Neural progenitor cell (in vitro differentiated cells): ENCODE measurements around the gene ASPRV1. TPM values are rescaled to one million over a fixed set of nuclear protein-coding genes. Genes with fewer than 3 reads are reported as not detected.

Source experiments
- DNase-seq: peaks from one replicate; pipeline ENCODE4 v3.0.0-alpha.2; 2016; ENCODE audit warnings: low spot score
- H2AFZ ChIP-seq: fragments of 200-600 bp; sonication (generic); replicated peaks from 2 replicates; pipeline ENCODE4 v1.6.1; 2016; ENCODE audit warnings: antibody characterized with exemption
- H3F3A ChIP-seq: fragments of 200-600 bp; sonication (generic); 2 replicates; pipeline ENCODE4 v1.6.1; 2016; ENCODE audit warnings: antibody characterized with exemption, low read depth
- H3K27ac ChIP-seq: fragments of 200-600 bp; sonication (generic); 2 replicates; pipeline ENCODE4 v1.5.1; 2016; ENCODE audit warnings: mild to moderate bottlenecking
- H3K27me3 ChIP-seq: fragments of 200-600 bp; sonication (generic); 2 replicates; pipeline ENCODE4 v1.6.1; 2016; ENCODE audit warnings: mild to moderate bottlenecking, moderate library complexity
- H3K36me3 ChIP-seq: fragments of 200-600 bp; sonication (generic); 2 replicates; pipeline ENCODE4 v1.5.1; 2016
- H3K4me1 ChIP-seq: fragments of 200-600 bp; sonication (generic); 2 replicates; pipeline ENCODE4 v1.6.1; 2016; ENCODE audit warnings: mixed run types
- H3K4me2 ChIP-seq: fragments of 200-600 bp; sonication (generic); 2 replicates; pipeline ENCODE4 v1.6.1; 2016
- H3K4me3 ChIP-seq: fragments of 200-600 bp; sonication (generic); 2 replicates; pipeline ENCODE4 v1.5.1; 2016
- H3K79me2 ChIP-seq: fragments of 200-600 bp; sonication (generic); 2 replicates; pipeline ENCODE4 v1.6.1; 2016; ENCODE audit warnings: low read depth
- H3K9ac ChIP-seq: fragments of 200-600 bp; sonication (generic); 2 replicates; pipeline ENCODE4 v1.6.1; 2016
- H3K9me3 ChIP-seq: fragments of 200-600 bp; sonication (generic); 2 replicates; pipeline ENCODE4 v1.5.1; 2016; ENCODE audit warnings: low read depth
- H4K20me1 ChIP-seq: fragments of 200-600 bp; sonication (generic); 2 replicates; pipeline ENCODE4 v1.6.1; 2016; ENCODE audit warnings: low read depth
- H3K27ac Mint-ChIP-seq: 3 replicates; pipeline ENCODE4 v1.8.0; 2021; ENCODE audit warnings: mixed read lengths
- H3K27me3 Mint-ChIP-seq: 2 replicates; pipeline ENCODE4 v1.8.0; 2022; ENCODE audit warnings: low read depth, mild to moderate bottlenecking, inconsistent platforms, moderate library complexity, mixed read lengths; ENCODE audit not compliant: insufficient read depth
- H3K36me3 Mint-ChIP-seq: 3 replicates; pipeline ENCODE4 v1.8.0; 2021; ENCODE audit warnings: mixed read lengths
- H3K4me1 Mint-ChIP-seq: 3 replicates; pipeline ENCODE4 v1.8.0; 2021; ENCODE audit warnings: mixed read lengths
- H3K4me3 Mint-ChIP-seq: 3 replicates; pipeline ENCODE4 v1.8.0; 2021; ENCODE audit warnings: mild to moderate bottlenecking, moderate library complexity, mixed read lengths
- H3K9me3 Mint-ChIP-seq: 3 replicates; pipeline ENCODE4 v1.8.0; 2020; ENCODE audit warnings: mixed read lengths
- EZH2 ChIP-seq: fragments of 200-600 bp; sonication (generic); IDR thresholded peaks from 2 replicates; pipeline ENCODE4 v1.6.1; 2017; ENCODE audit warnings: antibody characterized with exemption, mild to moderate bottlenecking, moderate library complexity
- EZH2phosphoT487 ChIP-seq: fragments of 200-600 bp; sonication (generic); IDR thresholded peaks from 2 replicates; pipeline ENCODE4 v1.6.1; 2017; ENCODE audit warnings: antibody characterized with exemption
- total RNA-seq: library from RNA; depleted of rRNA; stranded (reverse); fragments of >200 nt; gene quantifications from 2 replicates; pipeline ENCODE4 v1.2.3, GENCODE V29; 2015; ENCODE audit warnings: low replicate concordance
- TF ChIP-seq, protein P1 (sequence below): fragments of 200-600 bp; sonication (generic); IDR thresholded peaks from 2 replicates; pipeline ENCODE4 v1.5.1; 2017; ENCODE audit warnings: antibody characterized with exemption, mild to moderate bottlenecking

The ASPRV1 gene
- total RNA-seq, 1 donor from 2014 or later: 0.30 TPM

- H3F3A ChIP-seq: no peaks in the 10 kb centered on the region
- H3K4me1 Mint-ChIP-seq: peaks cover 2% of the 10 kb centered on the region
- no peaks in the 10 kb centered on the region for H3K36me3 Mint-ChIP-seq
- no peak overlapping the region for H2AFZ ChIP-seq
- DNase-seq: no peak
- H3K27ac ChIP-seq: no peak overlapping the region
- peaks cover 14% of the 10 kb centered on the region for H3K4me1 ChIP-seq
- H3K4me3 ChIP-seq: no peak overlapping the region
- peaks cover 2% of the 10 kb centered on the region for H3K27me3 Mint-ChIP-seq
- H3K9me3 Mint-ChIP-seq: no peaks in the 10 kb centered on the region
- H3K9ac ChIP-seq: no peak overlapping the region
- H3K79me2 ChIP-seq: no peaks in the 10 kb centered on the region
- TF ChIP-seq EZH2: no peak
- no peak for TF ChIP-seq EZH2phosphoT487
- TF ChIP-seq, protein P1, sequence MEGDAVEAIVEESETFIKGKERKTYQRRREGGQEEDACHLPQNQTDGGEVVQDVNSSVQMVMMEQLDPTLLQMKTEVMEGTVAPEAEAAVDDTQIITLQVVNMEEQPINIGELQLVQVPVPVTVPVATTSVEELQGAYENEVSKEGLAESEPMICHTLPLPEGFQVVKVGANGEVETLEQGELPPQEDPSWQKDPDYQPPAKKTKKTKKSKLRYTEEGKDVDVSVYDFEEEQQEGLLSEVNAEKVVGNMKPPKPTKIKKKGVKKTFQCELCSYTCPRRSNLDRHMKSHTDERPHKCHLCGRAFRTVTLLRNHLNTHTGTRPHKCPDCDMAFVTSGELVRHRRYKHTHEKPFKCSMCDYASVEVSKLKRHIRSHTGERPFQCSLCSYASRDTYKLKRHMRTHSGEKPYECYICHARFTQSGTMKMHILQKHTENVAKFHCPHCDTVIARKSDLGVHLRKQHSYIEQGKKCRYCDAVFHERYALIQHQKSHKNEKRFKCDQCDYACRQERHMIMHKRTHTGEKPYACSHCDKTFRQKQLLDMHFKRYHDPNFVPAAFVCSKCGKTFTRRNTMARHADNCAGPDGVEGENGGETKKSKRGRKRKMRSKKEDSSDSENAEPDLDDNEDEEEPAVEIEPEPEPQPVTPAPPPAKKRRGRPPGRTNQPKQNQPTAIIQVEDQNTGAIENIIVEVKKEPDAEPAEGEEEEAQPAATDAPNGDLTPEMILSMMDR: no peak
- no peaks in the 10 kb centered on the region for H3K27me3 ChIP-seq
- H3K9me3 ChIP-seq: no peaks in the 10 kb centered on the region
- no peak overlapping the region for H3K4me3 Mint-ChIP-seq
- no peaks in the 10 kb centered on the region for H3K36me3 ChIP-seq
- H3K27ac Mint-ChIP-seq: no peak overlapping the region
- no peak overlapping the region for H3K4me2 ChIP-seq
- H4K20me1 ChIP-seq: no peaks in the 10 kb centered on the region
These were observed 14.8 kb downstream of the ASPRV1 start for GRCh38 chr2:69946351-69947324.

DNA sequence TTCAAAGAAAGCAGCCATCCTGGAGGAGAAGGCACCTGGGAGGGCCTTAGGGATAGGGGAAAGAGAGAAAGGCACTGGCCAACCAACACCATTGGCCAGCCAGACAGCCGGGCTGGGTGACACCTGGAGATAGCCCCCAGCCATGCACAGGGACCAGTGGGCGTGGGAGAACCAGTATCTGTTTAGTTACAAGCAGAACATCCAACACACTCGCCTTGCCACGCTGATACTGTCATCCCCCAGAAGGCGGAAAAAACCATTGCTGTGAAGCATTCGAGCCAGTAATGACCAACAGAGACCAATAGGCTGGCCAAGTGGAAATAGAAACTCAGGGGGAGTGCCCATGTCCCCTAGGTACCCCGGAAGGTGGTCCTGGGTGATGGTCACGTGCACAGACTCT, 15.5 kb downstream of the ASPRV1 start:
- H3K27ac Mint-ChIP-seq: no peak overlapping the region
- Histone ChIP-seq H4K20me1 (no peaks in the 10 kb centered on the region), H3K27me3 (no peaks in the 10 kb centered on the region), H3K9me3 (no peaks in the 10 kb centered on the region), H2AFZ (no peak overlapping the region), H3F3A (peaks cover 4% of the 10 kb centered on the region), H3K4me3 (no peak overlapping the region), H3K79me2 (no peaks in the 10 kb centered on the region), H3K27ac (no peak overlapping the region), H3K9ac (no peak overlapping the region), H3K36me3 (no peaks in the 10 kb centered on the region), H3K4me1 (peaks cover 19% of the 10 kb centered on the region), H3K4me2 (no peak overlapping the region)
- DNase-seq: no peak
- no peaks in the 10 kb centered on the region for H3K9me3 Mint-ChIP-seq
- peaks cover 2% of the 10 kb centered on the region for H3K27me3 Mint-ChIP-seq
- no peak overlapping the region for H3K4me3 Mint-ChIP-seq
- peaks cover 6% of the 10 kb centered on the region for H3K4me1 Mint-ChIP-seq
- H3K36me3 Mint-ChIP-seq: no peaks in the 10 kb centered on the region
- TF ChIP-seq EZH2 (no peak), EZH2phosphoT487 (no peak)
- TF ChIP-seq, protein P1: no peak

DNA sequence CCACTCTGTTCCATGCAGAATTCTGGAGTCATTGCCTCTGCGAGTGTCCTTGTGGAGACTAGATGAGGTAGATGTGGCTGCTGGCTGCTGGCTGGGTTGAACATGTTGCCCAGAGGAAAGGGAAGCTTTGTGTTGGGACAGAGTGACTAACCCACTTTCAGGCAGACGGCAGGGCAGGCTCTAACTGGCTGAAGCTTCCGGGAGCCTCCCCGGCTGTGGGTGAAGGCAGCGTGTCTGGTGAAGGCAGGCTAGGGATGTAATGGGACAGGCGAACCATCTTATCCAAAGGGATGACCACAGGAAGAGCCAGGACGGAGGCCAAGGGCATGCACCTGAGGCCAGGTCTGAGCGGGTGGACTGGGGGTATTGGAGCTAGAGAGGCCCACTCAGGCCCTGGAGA, 16.0 kb downstream of the ASPRV1 start:
- Histone ChIP-seq H3K4me1 (peaks cover 24% of the 10 kb centered on the region), H3K79me2 (no peaks in the 10 kb centered on the region), H3K27ac (no peak overlapping the region), H4K20me1 (no peaks in the 10 kb centered on the region), H3K4me3 (no peak overlapping the region), H3K4me2 (no peak overlapping the region), H3K9me3 (no peaks in the 10 kb centered on the region), H2AFZ (no peak overlapping the region), H3F3A (peaks cover 4% of the 10 kb centered on the region), H3K27me3 (no peaks in the 10 kb centered on the region), H3K9ac (no peak overlapping the region), H3K36me3 (no peaks in the 10 kb centered on the region)
- Mint-ChIP-seq H3K27ac (no peak overlapping the region), H3K9me3 (no peaks in the 10 kb centered on the region), H3K4me1 (peaks cover 10% of the 10 kb centered on the region), H3K27me3 (peaks cover 2% of the 10 kb centered on the region), H3K36me3 (no peaks in the 10 kb centered on the region), H3K4me3 (no peak overlapping the region)
- DNase-seq: no peak
- TF ChIP-seq, protein P1: no peak
- TF ChIP-seq EZH2: no peak
- TF ChIP-seq EZH2phosphoT487: no peak
